ENCODE measurements around the gene STARD13.

DNA sequence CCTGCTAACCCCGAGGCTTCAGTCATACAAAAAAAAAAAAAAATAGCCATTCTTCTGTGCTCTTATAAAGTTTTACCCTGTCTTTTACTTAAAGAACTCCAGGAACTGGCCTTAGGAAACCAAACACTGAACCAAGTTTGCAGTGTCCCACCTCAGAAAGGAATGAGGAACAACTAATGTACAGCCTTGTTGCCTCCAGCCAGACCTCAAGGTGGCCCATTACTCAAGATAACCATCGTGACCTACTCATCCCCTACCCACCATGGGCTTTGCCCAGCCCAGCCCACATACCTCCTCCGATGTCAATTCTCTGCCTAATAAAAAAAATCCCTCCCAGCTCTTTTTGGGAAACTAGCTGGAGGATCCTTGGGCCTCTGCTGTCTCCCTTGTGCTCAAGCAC, 133.2 kb downstream of the STARD13 start:
- TF ChIP-seq, protein P1, sequence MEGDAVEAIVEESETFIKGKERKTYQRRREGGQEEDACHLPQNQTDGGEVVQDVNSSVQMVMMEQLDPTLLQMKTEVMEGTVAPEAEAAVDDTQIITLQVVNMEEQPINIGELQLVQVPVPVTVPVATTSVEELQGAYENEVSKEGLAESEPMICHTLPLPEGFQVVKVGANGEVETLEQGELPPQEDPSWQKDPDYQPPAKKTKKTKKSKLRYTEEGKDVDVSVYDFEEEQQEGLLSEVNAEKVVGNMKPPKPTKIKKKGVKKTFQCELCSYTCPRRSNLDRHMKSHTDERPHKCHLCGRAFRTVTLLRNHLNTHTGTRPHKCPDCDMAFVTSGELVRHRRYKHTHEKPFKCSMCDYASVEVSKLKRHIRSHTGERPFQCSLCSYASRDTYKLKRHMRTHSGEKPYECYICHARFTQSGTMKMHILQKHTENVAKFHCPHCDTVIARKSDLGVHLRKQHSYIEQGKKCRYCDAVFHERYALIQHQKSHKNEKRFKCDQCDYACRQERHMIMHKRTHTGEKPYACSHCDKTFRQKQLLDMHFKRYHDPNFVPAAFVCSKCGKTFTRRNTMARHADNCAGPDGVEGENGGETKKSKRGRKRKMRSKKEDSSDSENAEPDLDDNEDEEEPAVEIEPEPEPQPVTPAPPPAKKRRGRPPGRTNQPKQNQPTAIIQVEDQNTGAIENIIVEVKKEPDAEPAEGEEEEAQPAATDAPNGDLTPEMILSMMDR (IDR thresholded peaks at IDR 0.05): no peak
- TF ChIP-seq EP300 (IDR thresholded peaks at IDR 0.05) (no peak), POLR2A (IDR thresholded peaks at IDR 0.05) (no peak)

All from stomach (tissue), 4 donors.